ENCODE data around the gene KIAA0513.
"Not testable (repeated sequence)": the region's sequence is repeated elsewhere in the genome, so short reads cannot be mapped to it uniquely, and the experiment has no call there.

KIAA0513 gene

DNA sequence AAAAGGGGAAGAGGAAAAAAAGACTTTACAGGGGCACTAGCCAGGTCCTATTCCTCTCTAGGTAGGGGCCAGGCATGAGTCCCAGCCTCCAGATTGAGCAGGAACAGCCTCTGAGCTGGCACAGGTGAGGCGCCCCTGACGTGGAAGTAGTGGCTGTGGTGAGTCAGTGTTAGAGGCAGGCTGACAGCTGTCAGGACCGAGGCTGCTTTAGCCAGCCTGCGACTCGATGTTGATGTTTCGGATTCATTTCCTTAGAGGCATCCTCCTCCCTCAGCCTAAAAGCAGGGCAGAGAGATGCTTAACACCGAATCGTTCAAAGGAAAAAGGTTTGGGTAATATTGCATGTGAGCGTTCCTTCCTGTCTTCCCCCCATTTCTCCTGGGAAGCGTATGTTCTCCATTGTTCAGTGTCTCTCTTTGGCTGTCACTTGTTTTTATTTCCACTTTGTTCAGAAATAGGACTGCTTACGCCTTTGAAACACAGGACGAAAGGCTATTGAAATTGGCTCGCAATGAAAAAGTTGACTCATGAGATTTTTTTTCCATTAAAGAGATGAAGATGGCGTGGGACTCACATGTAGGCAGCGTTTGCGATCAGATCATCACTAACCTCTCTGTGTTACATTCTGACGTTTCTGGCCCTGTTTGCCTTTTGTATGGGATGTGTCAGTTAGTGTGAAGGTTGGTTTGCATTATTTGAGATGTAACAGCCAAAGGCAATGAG, 1.3 kb downstream of the KIAA0513 start:
- no peak for DNase-seq (ENCODE audit: low read depth, low spot score)

DNA sequence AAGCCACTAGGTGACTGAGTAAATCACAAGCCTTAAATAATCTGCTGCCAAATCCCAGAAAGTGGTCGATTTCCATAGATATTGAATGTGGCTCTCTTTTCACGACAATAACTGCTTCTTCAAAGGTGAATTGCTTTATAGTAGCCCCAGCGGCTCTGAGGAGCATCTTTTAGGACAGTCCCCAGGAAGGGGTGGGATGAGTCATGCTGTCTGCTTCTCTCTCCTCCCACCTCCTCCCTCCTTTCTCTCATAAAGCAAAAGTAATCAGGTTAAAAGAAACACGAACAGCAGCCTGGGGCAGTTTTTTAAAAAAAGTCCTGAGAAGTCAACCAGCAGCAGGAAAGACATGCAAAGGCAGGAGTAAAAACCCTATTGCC, 1.8 kb downstream of the KIAA0513 start:
- no peak for DNase-seq (ENCODE audit: low read depth, low spot score)

DNA sequence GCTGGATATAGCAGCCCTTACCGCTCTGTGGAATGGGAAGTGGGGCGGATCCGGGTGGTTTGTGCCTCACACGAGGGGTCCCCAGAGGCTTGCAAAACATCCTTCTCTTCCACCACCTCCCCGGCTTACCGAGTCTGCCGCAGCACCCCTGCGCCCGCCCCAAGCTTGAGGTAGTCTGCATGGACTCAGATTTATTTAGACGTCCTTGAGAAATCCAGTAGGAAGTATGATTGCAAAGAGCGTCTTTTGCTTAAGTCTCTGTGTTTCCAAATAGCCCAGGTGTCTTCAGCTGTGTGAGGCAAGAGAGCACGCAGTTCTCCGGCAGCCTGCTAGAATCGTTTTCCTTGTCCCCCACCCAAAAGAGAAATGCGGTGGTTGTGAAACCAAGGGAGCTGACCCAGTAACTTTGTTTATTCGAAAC, 2.4 kb downstream of the KIAA0513 start:
- no peak for DNase-seq (ENCODE audit: low read depth, low spot score)

DNA sequence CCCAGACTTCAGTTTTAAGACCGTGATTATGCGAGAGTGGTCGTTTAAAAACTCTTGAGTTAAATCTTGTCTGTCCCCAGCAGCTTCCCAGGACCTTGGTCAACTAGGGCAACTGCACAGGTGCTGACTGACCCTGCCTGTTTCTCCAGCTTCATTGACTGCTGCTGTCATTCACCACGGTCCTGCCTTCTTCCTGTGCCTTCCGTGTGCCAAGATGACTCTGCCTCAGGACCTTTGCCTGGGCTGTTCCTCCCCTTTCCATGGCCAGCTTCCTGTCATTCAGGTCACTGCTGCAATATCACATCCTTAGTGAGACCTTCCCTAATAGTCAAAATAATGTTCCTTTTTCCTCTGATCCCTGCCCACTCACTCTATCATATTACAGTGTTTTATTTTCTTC, 3.9 kb downstream of the KIAA0513 start:
- no peak for DNase-seq (ENCODE audit: low read depth, low spot score)

DNA sequence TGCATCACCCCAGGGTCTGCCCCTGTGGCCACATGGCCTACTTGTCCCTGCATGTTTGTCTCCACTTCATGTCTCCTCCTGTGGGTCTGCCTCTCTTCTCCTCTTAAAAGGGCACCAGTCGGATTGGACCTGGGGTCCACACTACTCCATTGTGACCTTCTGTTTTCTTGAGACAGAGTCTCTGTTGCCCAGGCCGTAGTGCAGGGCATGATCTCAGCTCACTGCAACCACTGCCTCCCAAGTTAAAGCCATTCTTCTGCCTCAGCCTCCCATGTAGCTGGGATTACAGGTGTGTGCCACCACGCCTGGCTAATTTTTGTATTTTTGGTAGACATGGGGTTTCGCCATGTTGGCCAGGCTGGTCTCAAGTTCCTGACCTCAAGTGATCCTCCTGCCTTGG, 4.6 kb downstream of the KIAA0513 start:
- DNase-seq (ENCODE audit: low read depth, low spot score): not testable (repeated sequence)

DNA sequence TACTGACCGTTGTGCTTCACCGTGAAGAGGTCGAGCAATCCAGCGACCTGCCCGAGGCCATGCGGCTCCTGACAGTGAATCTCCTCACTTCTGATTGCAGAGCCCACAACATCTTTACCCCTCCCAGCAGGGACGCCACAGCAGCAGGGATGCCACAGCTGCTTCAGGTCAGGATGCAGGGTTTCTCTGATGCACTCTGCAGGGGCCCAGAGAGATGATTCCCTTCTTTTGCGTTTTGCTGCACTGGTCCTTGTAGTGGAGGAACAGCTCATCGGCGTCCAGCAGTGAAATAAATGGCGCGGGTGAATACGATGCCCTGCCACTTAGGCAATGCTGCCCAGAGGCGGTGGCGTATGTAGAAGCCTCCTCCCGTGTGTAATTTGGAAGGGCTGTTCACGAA, 5.6 kb downstream of the KIAA0513 start:
- DNase-seq (ENCODE audit: low read depth, low spot score): no peak

DNA sequence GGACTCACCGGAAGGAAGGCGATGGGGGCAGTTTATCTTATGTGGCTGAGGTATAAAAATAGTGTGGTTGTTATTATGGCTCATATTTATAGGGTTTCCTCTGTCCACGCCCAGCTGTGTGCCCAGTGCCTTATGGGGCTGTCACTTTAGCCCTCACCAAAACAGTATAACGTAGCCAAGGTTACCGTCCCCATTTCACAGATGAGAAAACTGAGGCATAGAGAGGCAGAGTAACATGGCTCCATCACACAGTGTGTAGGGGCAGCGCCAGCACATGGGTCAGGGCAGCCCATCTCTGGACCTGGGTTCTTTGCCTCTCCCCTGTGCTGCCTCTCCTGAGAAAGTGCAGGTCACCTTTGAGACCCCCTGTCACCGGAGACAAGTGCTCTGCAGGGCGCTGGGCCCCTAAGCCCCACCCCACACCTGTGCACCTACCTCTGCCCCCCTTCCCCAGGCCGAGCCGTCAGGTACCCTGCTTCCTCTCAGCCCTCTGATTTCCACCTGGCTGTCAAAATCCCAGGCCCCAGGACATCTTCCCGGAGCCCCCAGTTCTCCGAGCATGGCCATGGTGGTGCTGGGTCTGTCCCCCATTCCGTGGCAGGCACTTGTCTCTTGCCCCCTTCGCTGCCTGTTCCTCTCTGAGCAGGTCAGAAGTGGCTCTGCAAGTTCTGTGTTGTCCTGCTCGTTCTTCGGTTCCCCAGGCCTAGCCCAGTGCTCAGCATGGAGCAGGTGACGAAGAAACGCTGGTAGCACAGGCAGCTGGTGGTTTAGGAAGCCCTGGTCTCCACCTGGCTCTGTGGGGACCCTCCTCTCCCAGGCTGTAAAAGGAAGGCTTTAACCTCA, 7.2 kb downstream of the KIAA0513 start:
- no peak for DNase-seq (ENCODE audit: low read depth, low spot score)

DNA sequence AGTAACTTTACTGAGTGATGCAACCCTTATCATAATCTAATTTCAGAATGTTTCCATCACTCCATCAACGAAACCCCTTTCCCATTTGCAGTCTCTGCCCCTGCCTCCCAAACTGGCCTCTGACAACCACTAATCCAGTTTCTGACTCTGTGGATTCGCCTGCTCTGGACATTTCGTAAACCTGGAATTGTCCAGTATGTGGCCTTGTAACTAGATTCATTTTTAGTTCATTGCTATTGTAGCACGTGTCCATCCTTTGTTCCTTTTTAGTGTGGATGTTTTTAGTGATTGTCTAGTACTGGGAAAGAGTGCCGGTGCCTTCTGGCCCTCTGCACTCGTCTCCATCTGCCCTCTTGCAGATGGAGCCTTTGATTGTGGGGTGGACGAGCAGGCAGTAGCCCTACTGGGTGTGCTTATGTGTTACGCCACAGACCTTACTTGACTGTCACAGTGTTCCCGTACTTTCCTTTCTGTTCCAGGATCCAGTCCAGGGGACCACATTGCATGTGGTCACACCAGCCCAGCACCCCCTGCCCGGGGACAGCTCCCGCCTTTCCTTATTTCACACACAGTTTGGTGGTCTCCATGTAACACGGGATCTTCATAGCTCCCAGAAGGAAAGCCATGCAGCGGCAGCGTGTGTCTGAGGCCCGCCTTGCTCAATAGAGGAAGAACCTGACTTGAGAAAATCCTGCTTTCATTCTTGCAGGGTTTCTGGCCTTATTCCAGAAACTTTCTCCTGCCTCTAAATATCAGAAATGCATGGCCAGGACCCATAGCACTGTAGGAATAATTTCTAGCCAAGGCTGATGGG, 8.8 kb downstream of the KIAA0513 start:
- DNase-seq (ENCODE audit: low read depth, low spot score): no peak

DNA sequence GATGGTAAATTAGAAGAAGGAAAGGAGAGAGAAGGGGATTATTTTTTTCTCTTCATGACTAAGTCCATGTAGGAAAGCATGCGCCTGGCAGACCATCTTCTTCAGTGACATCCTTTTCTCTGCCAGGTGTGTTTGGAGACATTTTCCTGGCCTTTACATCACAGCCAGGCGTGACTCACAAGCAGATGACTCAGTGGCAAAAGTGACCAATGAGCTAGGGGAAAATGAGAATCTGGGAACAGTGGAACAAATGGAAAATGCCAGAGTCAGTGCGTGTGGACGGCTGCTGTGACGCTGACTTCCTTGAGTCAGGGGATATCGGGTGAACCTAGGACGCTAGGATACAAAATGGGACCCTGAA, 9.4 kb downstream of the KIAA0513 start:
- DNase-seq (ENCODE audit: low read depth, low spot score): no peak

DNA sequence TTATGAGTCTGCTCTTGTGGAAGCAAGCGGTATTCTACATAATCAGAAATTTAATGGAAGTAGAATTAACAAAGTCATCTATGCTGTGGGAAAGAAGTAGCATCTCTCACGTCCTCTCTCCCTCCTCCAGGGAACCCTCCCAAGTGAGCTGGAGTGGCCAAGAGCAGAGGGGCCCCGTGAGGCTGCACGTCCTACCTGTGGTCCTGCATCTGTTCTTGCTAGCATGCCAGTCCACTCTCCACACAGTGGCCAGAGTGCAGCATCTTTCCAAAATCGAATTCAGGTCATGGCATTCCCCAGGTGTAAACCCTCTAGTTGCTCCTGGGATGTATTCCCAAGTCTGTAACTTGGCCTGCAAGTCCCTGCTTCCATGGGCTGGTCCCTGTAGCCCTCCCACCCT, 10.1 kb downstream of the KIAA0513 start:
- DNase-seq (ENCODE audit: low read depth, low spot score): no peak

DNA sequence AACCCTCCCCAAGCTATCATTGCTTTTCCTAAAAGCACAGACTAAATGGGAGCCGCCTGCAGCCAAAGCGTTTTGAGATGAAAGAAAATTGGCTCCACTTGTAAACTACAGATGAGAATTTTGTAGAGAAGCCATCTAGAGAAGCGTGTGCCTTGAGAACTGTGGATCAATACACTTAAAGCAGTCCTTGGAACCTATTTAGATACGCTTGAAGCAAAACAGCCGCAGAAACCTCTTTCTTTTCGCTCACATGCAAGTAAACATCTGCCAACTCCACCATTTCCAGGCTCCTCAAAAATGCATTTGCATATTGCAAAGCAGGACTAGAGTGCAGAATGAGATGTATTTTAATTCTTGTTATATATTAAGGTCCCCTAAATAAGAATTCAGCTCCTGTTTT, 13.1 kb downstream of the KIAA0513 start:
- no peak for DNase-seq (ENCODE audit: low read depth, low spot score)

DNA sequence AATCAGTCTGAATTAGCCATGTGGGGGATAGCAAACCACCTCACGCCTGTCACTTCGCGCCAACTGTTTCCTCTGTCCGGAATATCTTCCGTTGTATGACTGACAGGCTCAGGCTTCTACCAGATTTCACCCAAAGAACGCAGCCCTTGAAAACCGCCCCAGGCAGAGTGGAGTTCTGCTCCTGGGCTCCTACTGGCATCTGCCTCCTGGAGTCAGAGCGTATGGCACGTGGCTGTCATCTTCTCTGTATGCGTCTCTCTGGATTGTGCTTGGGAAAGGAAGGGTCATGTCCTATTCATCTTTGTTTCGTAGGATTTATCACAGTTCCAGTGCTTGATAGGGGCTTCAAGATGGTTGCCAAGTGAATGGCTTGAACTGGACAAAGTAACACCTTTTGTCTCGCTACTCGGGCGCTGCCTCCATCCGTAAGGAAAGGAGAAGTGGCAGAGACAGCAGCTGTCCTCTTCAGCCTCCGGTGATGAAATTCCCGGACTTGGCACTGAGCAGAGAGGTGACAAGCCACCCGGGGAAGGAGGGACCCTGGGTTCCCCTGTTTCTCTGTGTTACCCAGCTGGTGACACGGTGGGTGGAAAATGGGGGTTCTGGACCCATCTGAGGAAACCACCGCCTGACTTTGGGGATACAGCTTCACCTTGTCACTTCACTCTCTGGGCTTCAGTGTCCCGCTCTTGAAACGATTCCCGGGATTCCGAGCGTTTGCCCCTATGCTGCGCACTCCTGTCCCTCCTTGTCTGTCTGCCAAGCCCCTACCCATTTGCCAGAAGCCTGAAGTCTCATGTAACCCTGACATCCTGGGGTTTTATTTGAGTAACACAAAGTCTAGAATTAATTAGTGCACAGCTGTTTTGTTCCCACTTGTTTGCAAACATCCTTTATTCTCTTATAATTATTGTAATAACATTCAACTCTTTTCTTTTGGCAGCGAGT, 13.9 kb downstream of the KIAA0513 start:
- DNase-seq (ENCODE audit: low read depth, low spot score): no peak

DNA sequence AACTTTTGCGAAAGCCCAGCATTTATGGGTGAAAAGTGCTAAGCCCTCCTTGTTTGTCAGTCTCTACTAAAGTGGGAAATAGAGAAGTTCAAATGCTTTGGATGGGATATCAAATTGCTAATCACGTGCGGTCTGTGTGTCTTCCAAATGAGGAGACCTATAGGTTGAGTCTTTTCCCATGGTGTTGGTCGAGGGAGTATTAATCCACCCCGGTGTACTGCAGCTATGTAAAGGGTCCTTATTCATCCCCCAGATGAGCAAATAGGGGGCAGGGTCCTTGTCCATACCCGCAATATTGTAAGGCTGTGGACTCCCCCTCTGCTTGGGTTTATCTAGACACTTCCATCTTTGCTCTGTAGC, 14.6 kb downstream of the KIAA0513 start:
- DNase-seq (ENCODE audit: low read depth, low spot score): no peak

DNA sequence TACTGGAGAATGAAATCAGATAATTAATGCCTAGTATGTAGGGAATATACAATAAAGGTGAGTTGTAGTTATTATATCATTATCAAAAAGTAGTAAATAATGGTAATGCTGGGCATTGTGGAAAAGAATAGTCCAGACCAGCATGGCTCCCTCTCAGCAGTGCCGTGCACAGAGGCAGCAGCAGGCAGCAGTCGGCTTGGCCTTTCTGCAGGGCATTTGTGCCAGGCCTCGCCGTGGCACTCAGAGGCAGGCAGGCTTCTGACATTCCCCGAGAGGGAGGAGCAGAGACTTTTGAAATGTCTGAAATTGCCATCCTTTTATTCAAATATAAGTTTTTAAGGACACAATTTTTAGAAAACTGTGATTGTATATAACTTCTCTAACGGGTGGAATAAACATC, 15.0 kb downstream of the KIAA0513 start:
- DNase-seq (ENCODE audit: low read depth, low spot score): no peak

DNA sequence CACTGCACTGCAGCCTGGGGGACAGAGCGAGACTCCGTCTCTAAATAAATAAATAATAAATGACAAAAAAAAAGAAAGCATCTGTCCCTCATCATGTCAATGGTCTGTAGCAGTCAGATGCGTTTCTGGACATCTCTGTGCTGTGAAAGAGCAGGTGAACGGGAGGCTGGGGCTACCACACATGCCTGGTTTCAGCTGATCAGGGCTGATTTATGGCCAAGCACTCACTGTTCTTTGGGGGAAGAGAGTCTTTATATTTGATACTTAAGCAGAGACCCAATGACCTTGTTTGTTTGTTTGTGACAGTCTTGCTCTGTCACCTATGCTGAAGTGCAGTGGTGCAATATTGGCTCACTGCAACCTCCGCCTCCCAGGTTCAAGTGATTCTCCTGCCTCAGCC, 17.5 kb downstream of the KIAA0513 start:
- no peak for DNase-seq (ENCODE audit: low read depth, low spot score)

DNA sequence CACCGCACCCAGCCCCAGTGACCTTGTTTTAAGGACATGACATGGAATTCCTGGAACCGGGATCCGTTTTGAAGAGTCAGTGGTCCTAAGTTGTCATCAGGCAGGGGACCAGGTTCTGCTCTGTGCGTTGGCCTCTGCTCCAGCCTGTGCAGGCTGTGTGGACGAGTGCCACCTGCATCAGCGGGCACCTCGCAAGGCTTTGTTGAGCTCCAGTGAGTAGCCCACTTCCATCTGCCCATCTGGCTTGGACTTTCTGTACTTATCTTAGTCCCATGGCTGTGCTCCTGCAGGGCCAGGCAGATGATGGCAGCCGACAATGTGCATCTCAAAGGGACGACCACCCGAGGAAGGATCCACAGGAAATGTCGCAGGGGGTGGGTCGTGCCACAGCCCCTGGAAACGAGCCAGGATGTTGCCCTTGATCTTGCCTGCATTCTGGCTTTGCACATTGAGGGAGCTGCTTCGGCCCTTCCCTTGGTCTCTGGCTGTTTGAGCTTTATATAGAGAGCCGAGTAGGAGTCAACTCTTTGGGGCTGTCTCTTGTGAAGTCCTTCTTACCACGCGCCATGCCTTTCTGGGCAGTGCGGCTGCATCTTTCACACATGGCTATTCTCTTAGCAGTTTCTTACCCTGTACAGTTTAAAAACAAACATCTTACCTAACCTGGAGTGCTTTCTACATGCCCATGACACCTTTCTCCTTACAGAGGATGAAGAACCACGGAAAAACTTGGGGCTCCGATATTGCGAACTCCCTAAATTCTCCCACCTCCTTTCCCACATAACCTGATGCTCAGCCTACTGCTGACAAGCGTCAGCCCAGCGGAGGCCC, 18.3 kb downstream of the KIAA0513 start:
- no peak for DNase-seq (ENCODE audit: low read depth, low spot score)

DNA sequence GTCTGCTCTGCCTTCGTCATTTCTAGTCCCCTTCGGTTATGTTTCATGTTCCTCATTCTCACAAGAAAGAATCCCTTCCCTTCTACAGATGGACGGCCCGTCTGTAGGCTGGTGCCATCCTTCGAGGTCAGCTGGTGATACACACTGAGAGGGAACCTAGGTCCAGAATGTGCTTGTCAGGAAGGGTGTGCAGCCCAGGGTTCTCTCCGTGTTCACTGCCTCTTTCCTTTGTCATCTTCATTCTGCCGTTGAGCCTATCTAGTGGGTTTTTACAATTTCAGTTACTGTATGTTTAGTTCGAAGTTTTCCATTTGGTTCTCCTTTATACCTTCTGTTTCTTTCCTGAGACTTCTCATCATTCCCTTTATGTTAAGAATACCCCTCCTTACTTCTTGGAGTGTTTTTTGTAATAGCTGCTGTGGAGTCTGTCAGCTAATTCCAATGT, 18.9 kb downstream of the KIAA0513 start:
- DNase-seq (ENCODE audit: low read depth, low spot score): no peak

DNA sequence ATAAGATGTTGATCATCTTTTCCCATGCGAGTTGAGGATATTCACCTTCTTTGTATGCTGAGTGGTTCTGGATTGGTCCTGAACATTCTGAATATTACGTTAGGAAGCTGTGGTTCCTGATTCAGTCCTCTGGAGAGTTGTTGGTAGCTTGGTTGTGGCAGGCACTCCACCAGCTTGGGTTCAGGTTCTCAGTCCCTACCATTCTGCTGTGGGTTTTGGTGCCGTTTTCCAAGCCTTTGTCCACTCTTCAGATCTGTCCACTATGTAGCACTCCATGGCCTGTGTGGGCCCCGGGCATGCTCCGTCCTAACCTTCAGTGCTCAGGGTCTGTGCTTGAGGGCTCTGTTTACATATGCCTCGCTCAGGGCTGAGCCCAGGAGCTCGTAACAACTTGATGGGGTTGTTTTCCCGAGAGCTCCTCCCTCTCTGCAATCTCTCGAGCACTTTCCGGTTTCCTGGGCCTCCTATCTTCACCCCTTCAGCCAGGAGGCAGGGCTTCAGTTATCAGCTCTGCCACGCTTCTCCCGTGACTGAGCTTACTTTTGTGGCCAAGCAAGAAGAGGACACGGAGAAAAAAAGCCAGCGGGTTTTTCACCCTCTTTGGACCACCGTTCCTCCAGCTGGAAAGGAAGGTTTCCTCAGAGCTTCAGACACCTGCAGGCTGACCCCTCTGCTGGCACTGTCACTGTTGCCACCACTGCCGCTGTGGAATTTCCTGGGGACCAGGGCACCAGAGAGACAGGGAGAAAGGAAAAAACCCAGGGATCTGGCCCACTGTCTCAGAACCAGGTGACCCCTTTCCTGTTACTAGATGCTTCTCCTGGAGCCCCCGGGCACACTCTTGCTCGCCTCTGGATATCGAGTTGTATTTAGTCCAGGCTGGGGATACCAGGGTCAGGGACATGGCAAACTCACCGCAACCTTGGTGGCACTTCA, 19.6 kb downstream of the KIAA0513 start:
- no peak for DNase-seq (ENCODE audit: low read depth, low spot score)

DNA sequence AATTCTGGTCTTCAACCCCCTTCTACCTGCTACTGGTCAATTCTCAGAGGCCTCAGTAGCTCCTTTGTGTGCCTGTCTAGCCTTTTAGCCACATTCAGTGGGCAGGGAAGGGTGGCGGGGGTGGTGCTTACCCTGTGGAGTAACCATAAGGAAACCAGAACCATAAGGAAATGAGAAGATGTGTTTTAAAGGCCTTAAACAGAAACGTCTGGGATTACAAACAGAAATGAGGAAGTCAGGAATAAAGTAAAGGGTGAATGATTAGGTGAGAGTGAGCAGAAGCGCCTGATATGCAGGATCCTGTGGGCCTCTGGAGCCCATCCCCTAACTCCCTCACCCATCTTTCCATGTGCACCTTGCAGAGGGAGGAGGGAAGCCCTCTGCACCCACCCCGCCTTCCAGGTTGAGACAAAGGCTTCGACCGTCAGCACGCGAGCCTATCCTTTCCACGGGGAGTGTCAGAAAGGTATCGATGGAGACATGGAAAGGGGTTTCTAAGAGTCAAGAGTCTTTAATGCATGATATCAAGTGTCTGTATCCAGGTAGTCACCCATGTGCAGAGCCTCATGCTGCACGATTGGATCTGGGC, 20.4 kb downstream of the KIAA0513 start:
- no peak for DNase-seq (ENCODE audit: low read depth, low spot score)

All from brain pericyte (primary cell).